GM12872 (cell line): ENCODE results near the gene HCST.

Source experiments
- TF ChIP-seq, protein P1 (sequence below): IDR thresholded peaks from 3 replicates; pipeline ENCODE4 v1.5.1; 2011; ENCODE audit warnings: low read depth, mild to moderate bottlenecking, low read length, moderate library complexity; ENCODE audit not compliant: insufficient read depth

HCST gene

GRCh38 chr19:35908973-35909683 is 6.8 kb downstream of the HCST start:
- TF ChIP-seq, protein P1, sequence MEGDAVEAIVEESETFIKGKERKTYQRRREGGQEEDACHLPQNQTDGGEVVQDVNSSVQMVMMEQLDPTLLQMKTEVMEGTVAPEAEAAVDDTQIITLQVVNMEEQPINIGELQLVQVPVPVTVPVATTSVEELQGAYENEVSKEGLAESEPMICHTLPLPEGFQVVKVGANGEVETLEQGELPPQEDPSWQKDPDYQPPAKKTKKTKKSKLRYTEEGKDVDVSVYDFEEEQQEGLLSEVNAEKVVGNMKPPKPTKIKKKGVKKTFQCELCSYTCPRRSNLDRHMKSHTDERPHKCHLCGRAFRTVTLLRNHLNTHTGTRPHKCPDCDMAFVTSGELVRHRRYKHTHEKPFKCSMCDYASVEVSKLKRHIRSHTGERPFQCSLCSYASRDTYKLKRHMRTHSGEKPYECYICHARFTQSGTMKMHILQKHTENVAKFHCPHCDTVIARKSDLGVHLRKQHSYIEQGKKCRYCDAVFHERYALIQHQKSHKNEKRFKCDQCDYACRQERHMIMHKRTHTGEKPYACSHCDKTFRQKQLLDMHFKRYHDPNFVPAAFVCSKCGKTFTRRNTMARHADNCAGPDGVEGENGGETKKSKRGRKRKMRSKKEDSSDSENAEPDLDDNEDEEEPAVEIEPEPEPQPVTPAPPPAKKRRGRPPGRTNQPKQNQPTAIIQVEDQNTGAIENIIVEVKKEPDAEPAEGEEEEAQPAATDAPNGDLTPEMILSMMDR = no peak

GRCh38 chr19:35909684-35910035 is 7.3 kb downstream of the HCST start:
- TF ChIP-seq, protein P1 = no peak

DNA sequence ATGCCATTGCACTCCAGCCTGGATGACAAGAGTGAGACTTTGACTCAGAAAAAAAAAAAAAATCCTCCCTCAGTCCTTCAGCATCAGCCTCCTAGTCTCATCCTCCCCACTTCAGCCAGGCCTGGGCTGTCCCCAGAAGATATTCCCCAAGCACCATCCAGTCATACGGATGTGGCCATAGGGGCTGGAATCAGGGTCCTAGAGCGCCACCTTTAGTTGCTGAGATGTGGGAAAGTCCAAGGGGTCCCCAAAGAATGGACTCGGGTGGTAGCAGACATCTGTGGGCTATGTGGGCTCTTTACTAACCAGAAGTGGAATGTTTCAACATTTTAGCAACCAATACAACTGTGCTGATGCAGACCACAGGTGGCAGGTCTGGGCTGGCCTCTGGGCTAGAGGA is 8.8 kb downstream of the HCST start:
- TF ChIP-seq, protein P1 = no peak

- TF ChIP-seq, protein P1 = no peak
Measured at GRCh38 chr19:35911790-35912189, 9.5 kb downstream of the HCST start.

DNA sequence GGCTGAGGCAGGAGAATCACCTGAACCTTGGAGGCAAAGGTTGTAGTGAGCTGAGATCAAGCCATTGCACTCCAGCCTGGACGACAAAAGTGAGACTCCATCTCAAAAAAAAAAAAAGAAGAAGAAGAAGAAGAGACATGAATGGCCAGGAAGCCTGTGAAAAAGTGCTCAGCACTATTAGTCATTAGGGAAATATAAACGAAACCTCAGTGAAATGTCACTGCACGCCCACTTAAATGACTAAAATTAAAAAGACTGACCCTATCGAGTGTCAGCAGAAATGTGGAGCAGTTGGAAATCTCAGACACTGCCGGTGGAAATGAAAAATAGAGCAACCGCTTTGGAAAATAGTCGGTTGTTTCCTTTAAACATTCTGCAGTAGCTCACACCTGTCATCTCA is 11.3 kb downstream of the HCST start:
- TF ChIP-seq, protein P1 = no peak

GRCh38 chr19:35915443-35915842 is 13.1 kb downstream of the HCST start:
- TF ChIP-seq, protein P1 = no peak

GRCh38 chr19:35919306-35919705 is 17.0 kb downstream of the HCST start:
- TF ChIP-seq, protein P1 = no peak
